ENCODE measurements around the gene ANK2.

ANK2 gene

GRCh38 chr4:113028074-113028473 is 21.4 kb upstream of the ANK2 start:
- Histone ChIP-seq H3K4me2 (ENCODE audit: low read depth, low read length, poor library complexity, severe bottlenecking) (no peak overlapping the region), H3F3A (ENCODE audit: low read depth) (no peaks in the 10 kb centered on the region), H3K9me3 (ENCODE audit: insufficient read depth, low read depth, low read length) (no peaks in the 10 kb centered on the region), H3K4me1 (ENCODE audit: insufficient read depth, low read length, poor library complexity, severe bottlenecking) (no peaks in the 10 kb centered on the region), H3K9ac (ENCODE audit: low read depth, low read length, poor library complexity, severe bottlenecking) (no peak overlapping the region), H3K36me3 (ENCODE audit: insufficient read depth, low read length) (no peaks in the 10 kb centered on the region), H2AFZ (ENCODE audit: low read length) (no peak overlapping the region), H3K27me3 (ENCODE audit: insufficient read depth, low read length, poor library complexity, severe bottlenecking) (no peaks in the 10 kb centered on the region), H4K20me1 (ENCODE audit: insufficient read depth, low read length, poor library complexity, severe bottlenecking) (no peaks in the 10 kb centered on the region), H3K79me2 (ENCODE audit: insufficient read depth, low read length) (no peaks in the 10 kb centered on the region), H3K4me3 (ENCODE audit: low read length, poor library complexity, severe bottlenecking) (no peak overlapping the region), H3K9me2 (replicated peaks; ENCODE audit: low read depth, low read length) (no peaks in the 10 kb centered on the region)
- TF ChIP-seq EZH2phosphoT487 (IDR thresholded peaks at IDR 0.05; ENCODE audit: borderline replicate concordance) (no peak), CTCF (conservative IDR thresholded peaks at IDR 0.05; ENCODE audit: low read length) (no peak)

DNA sequence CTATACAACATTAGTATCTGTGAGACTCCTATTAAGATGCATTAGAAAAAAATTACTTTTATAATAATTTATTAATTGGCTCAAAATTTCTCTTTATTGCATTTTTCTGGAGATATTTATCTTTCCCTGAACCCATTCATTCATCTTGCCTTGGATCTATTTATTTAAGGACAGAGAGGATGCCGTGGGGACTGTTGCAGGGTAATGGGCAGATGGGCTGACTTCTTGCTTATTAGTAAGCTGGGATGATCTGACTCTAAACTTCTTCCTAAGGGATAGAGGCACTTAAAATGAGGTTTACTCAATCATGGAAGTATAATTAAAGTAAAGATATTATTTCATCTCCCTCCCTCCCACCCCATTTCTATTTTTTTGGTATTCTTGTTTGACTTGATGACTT is 18.2 kb upstream of the ANK2 start:
- Histone ChIP-seq H3K4me1 (ENCODE audit: insufficient read depth, low read length, poor library complexity, severe bottlenecking) (no peaks in the 10 kb centered on the region), H3K4me3 (ENCODE audit: low read length, poor library complexity, severe bottlenecking) (no peak overlapping the region), H3K9ac (ENCODE audit: low read depth, low read length, poor library complexity, severe bottlenecking) (no peak overlapping the region), H3K79me2 (ENCODE audit: insufficient read depth, low read length) (no peaks in the 10 kb centered on the region), H4K20me1 (ENCODE audit: insufficient read depth, low read length, poor library complexity, severe bottlenecking) (no peaks in the 10 kb centered on the region), H3K9me3 (ENCODE audit: insufficient read depth, low read depth, low read length) (no peaks in the 10 kb centered on the region), H2AFZ (ENCODE audit: low read length) (no peak overlapping the region), H3K4me2 (ENCODE audit: low read depth, low read length, poor library complexity, severe bottlenecking) (no peak overlapping the region), H3K9me2 (replicated peaks; ENCODE audit: low read depth, low read length) (no peaks in the 10 kb centered on the region), H3K36me3 (ENCODE audit: insufficient read depth, low read length) (no peaks in the 10 kb centered on the region), H3K27me3 (ENCODE audit: insufficient read depth, low read length, poor library complexity, severe bottlenecking) (no peaks in the 10 kb centered on the region), H3F3A (ENCODE audit: low read depth) (no peaks in the 10 kb centered on the region)
- TF ChIP-seq EZH2phosphoT487 (IDR thresholded peaks at IDR 0.05; ENCODE audit: borderline replicate concordance) (no peak), CTCF (conservative IDR thresholded peaks at IDR 0.05; ENCODE audit: low read length) (no peak)

DNA sequence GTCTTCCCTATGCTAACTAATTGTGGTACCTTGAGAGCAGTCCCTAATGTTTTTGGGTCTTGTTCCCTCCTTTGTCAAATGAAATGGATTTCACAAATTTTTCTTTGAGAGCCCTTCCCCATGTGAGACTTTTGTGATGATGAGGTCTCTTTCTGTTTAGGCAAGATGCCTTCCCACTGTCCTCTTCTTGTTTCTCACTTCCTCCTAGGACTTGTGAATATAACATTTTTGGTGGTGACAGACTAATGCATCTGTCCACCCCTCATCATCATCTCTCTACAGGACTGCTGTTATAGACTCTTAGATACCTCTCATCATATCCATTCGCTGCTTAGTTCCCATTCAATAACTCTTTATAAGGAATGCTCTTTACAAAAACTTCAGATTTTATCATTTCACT is 8.7 kb upstream of the ANK2 start:
- H3K9me2 ChIP-seq (replicated peaks; ENCODE audit: low read depth, low read length): no peaks in the 10 kb centered on the region
- no peaks in the 10 kb centered on the region for H3K36me3 ChIP-seq (ENCODE audit: insufficient read depth, low read length)
- no peaks in the 10 kb centered on the region for H3K27me3 ChIP-seq (ENCODE audit: insufficient read depth, low read length, poor library complexity, severe bottlenecking)
- no peak for TF ChIP-seq EZH2phosphoT487 (IDR thresholded peaks at IDR 0.05; ENCODE audit: borderline replicate concordance)
- TF ChIP-seq CTCF (conservative IDR thresholded peaks at IDR 0.05; ENCODE audit: low read length): no peak
- H3K4me2 ChIP-seq (ENCODE audit: low read depth, low read length, poor library complexity, severe bottlenecking): no peak overlapping the region
- H3K79me2 ChIP-seq (ENCODE audit: insufficient read depth, low read length): no peaks in the 10 kb centered on the region
- H3K9ac ChIP-seq (ENCODE audit: low read depth, low read length, poor library complexity, severe bottlenecking): no peak overlapping the region
- no peaks in the 10 kb centered on the region for H4K20me1 ChIP-seq (ENCODE audit: insufficient read depth, low read length, poor library complexity, severe bottlenecking)
- no peak overlapping the region for H2AFZ ChIP-seq (ENCODE audit: low read length)
- no peaks in the 10 kb centered on the region for H3K4me1 ChIP-seq (ENCODE audit: insufficient read depth, low read length, poor library complexity, severe bottlenecking)
- no peak overlapping the region for H3K4me3 ChIP-seq (ENCODE audit: low read length, poor library complexity, severe bottlenecking)
- no peaks in the 10 kb centered on the region for H3F3A ChIP-seq (ENCODE audit: low read depth)
- no peaks in the 10 kb centered on the region for H3K9me3 ChIP-seq (ENCODE audit: insufficient read depth, low read depth, low read length)

All from Loucy (cell line).